Lung (tissue), 12 donors: ENCODE data around the gene RNF157. TPM values are rescaled to one million over a fixed set of nuclear protein-coding genes. Genes with fewer than 3 reads are reported as not detected.

Experiments used
- ATAC-seq: fragments of 200-7000 bp; cut with Tn5 transposase; one replicate; pipeline ENCODE4 v1.9.1; 2020; ENCODE audit warnings: moderate number of reproducible peaks; ENCODE audit not compliant: insufficient read depth, low FRiP score
- DNase-seq, 3 donors: peaks; one replicate each; pipeline ENCODE4 v3.0.0-alpha.2; 2013 to 2017
- H3K27ac ChIP-seq, 2 donors: one replicate each; pipeline ENCODE4 v1.5.1; 2013; ENCODE audit warnings: mild to moderate bottlenecking in 2 of 2, moderate library complexity in 2 of 2, control low read depth in 1 of 2, inconsistent platforms in 1 of 2, low read depth in 1 of 2, low read length in 1 of 2
- H3K27me3 ChIP-seq, 3 donors: one replicate each; pipeline ENCODE4 v1.5.1; 2013; ENCODE audit warnings: low read length in 2 of 3; ENCODE audit not compliant: control insufficient read depth in 3 of 3, insufficient read depth in 3 of 3
- H3K36me3 ChIP-seq, 4 donors: one replicate each; pipeline ENCODE4 v1.5.1; 2013; ENCODE audit warnings: low read length in 4 of 4, mild to moderate bottlenecking in 1 of 4, moderate library complexity in 1 of 4; ENCODE audit not compliant: control insufficient read depth in 4 of 4, insufficient read depth in 4 of 4
- H3K4me1 ChIP-seq, 5 donors: one replicate each; pipeline ENCODE4 v1.5.1; 2013; ENCODE audit warnings: low read length in 5 of 5, mild to moderate bottlenecking in 2 of 5, moderate library complexity in 1 of 5; ENCODE audit not compliant: control insufficient read depth in 5 of 5, insufficient read depth in 5 of 5
- H3K4me3 ChIP-seq: one replicate; pipeline ENCODE4 v1.5.1; 2013; ENCODE audit warnings: mild to moderate bottlenecking, control low read depth, moderate library complexity
- H3K9ac ChIP-seq, 2 donors: one replicate each; pipeline ENCODE4 v1.5.1; 2013; ENCODE audit warnings: low read length in 2 of 2, control low read depth in 1 of 2; ENCODE audit not compliant: insufficient read depth in 1 of 2
- H3K9me3 ChIP-seq, 4 donors: one replicate each; pipeline ENCODE4 v1.5.1; 2013; ENCODE audit warnings: low read length in 3 of 4, mild to moderate bottlenecking in 1 of 4, moderate library complexity in 1 of 4; ENCODE audit not compliant: control insufficient read depth in 4 of 4, insufficient read depth in 3 of 4
- whole genome bisulfite sequencing, 2 donors: extraction: QIAGEN DNeasy Blood & Tissue Kit; methylation state at CpG; one replicate each; pipeline ENCODE4 v1.1.7; 2013; 5-methylcytosine and 5-hydroxymethylcytosine counted together
- polyA plus RNA-seq, 2 donors: library from polyadenylated mRNA; stranded (reverse); fragments of 200-250 nt; gene quantifications; one replicate each; pipeline ENCODE4 v1.2.1, GENCODE V29; 2013
- total RNA-seq, 2 donors: library from RNA; depleted of rRNA in 1 of 2; stranded (reverse); fragments of >200 nt in 1 of 2; gene quantifications; one replicate each; pipeline ENCODE4 v1.2.1, GENCODE V29; 2014 to 2021
- TF ChIP-seq, protein P1 (sequence below): IDR thresholded peaks from 2 replicates; pipeline ENCODE4 v1.5.1; 2012; ENCODE audit warnings: mild to moderate bottlenecking; ENCODE audit errors: control extremely low read depth, extremely low read depth
- donor health status: control.
- donor health status: control.
- donor health status: Bipolar disorder and iron deficiency.
- donor health status: healthy.
- donor health status: DM: yes; HTN: yes; CAD: no.

Gene RNF157
- total and polyA plus RNA-seq, 4 donors, result 0.88 to 2.5 (median 1.8) TPM

DNA sequence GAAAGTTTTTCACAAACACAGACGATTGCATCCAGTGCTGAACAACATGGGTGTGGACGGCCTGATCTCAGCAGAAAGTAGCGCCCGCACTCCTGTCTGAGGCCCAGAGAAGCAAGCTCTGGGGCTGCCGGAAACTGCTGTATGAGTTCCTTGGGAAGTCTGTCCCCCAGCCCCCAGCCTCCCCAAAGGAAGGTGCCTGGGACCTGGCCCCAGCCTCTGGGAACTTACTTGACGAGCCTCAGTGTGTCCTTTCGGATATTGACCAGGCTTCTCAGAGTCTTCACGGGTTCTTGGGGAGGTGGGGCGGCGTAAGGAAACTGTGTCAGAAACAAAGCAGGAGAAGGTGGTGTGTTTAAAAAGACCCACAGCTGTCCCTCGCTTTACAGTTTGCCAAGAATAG, 66.8 kb downstream of the RNF157 start:
- Histone ChIP-seq H3K9ac (no peak overlapping the region), H3K36me3 (no peaks in the 10 kb centered on the region), H3K27me3 (no peaks in the 10 kb centered on the region), H3K4me1 (peaks cover 0 to 6% (median 2%) of the 10 kb centered on the region in 5 donors), H3K4me3 (no peak overlapping the region), H3K27ac (no peak overlapping the region), H3K9me3 (no peaks in the 10 kb centered on the region)
- TF ChIP-seq, protein P1, sequence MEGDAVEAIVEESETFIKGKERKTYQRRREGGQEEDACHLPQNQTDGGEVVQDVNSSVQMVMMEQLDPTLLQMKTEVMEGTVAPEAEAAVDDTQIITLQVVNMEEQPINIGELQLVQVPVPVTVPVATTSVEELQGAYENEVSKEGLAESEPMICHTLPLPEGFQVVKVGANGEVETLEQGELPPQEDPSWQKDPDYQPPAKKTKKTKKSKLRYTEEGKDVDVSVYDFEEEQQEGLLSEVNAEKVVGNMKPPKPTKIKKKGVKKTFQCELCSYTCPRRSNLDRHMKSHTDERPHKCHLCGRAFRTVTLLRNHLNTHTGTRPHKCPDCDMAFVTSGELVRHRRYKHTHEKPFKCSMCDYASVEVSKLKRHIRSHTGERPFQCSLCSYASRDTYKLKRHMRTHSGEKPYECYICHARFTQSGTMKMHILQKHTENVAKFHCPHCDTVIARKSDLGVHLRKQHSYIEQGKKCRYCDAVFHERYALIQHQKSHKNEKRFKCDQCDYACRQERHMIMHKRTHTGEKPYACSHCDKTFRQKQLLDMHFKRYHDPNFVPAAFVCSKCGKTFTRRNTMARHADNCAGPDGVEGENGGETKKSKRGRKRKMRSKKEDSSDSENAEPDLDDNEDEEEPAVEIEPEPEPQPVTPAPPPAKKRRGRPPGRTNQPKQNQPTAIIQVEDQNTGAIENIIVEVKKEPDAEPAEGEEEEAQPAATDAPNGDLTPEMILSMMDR, result no peak
- ATAC-seq (no peak), DNase-seq (no peak)
- WGBS, 2 donors, result 92 to 94% methylated on average over 11 of the region's 11 CpGs

DNA sequence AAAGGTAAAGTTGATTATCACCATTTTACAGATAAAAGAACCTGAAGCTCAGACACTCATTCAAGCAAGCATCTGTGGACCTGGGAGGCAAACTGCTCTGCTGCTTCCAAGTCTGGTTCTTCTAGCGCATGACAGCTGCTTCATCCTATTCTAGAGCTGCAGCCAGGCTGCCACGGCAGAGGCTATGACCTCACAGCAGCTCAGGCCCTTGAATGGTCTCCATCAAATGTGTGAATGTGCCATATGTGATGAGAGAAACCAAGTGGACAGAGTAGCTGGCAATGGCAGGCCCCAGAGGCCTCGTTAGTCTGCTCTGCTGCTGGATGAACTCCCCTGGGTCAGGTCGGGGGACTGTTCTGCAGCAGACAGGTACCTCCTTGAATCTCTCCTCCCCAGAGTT, 68.6 kb downstream of the RNF157 start:
- TF ChIP-seq, protein P1, result no peak
- no peak overlapping the region for H3K27ac ChIP-seq
- H3K4me1 ChIP-seq, result peaks cover 0 to 6% (median 0%) of the 10 kb centered on the region in 5 donors
- H3K4me3 ChIP-seq, result no peak overlapping the region
- DNase-seq, result no peak
- H3K27me3 ChIP-seq, result no peaks in the 10 kb centered on the region
- no peaks in the 10 kb centered on the region for H3K36me3 ChIP-seq
- no peak for ATAC-seq
- no peaks in the 10 kb centered on the region for H3K9me3 ChIP-seq
- WGBS, 2 donors, result 89 to 94% methylated on average over 4 of the region's 4 CpGs
- H3K9ac ChIP-seq, result no peak overlapping the region

- 96% methylated on average over 1 of the region's 1 CpG for WGBS, 2 donors
- ATAC-seq, result no peak
- no peak for DNase-seq
- Histone ChIP-seq H3K9ac (no peak overlapping the region), H3K4me1 (peaks cover 0 to 6% (median 0%) of the 10 kb centered on the region in 5 donors), H3K27me3 (no peaks in the 10 kb centered on the region), H3K27ac (no peak overlapping the region), H3K4me3 (no peak overlapping the region), H3K36me3 (no peaks in the 10 kb centered on the region), H3K9me3 (no peaks in the 10 kb centered on the region)
- TF ChIP-seq, protein P1, result no peak
Observed at GRCh38 chr17:76170114-76170513, 70.2 kb downstream of the RNF157 start.

DNA sequence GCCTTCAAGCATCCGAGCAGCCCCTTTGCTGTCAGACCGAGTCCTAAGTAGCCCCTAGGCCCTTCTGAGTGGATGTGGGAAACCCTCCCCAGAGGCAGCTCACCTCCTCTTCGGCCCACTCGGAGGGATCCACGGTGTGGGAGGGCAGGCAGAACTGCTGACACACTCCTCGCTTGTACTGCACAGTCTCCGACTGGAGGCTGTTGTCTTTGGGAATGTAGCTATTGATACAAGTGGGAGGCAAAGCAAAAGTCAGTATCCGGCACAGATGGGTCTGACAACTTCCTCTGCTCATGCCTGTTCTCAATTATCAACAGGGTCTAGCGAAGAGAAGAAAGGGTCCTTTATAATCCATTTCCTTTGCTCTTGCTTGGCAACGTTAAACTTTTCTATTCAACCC, 73.4 kb downstream of the RNF157 start:
- DNase-seq, result no peak
- ATAC-seq, result no peak
- H3K4me1 ChIP-seq, result peaks cover 0 to 5% (median 0%) of the 10 kb centered on the region in 5 donors
- H3K36me3 ChIP-seq, result no peaks in the 10 kb centered on the region
- 90 to 95% methylated on average over 10 of the region's 10 CpGs for WGBS, 2 donors
- H3K4me3 ChIP-seq, result no peak overlapping the region
- TF ChIP-seq, protein P1, result no peak
- H3K9me3 ChIP-seq, result no peaks in the 10 kb centered on the region
- no peaks in the 10 kb centered on the region for H3K27me3 ChIP-seq
- no peak overlapping the region for H3K9ac ChIP-seq
- H3K27ac ChIP-seq, result no peak overlapping the region
